Measurements from ENCODE around the gene PIM2. TPM values are rescaled to one million over a fixed set of nuclear protein-coding genes. Genes with fewer than 3 reads are reported as not detected.

The PIM2 gene
- total RNA-seq, 4 donors from 2014 or later: 9.6 to 14.0 (median 11.5) TPM

DNA sequence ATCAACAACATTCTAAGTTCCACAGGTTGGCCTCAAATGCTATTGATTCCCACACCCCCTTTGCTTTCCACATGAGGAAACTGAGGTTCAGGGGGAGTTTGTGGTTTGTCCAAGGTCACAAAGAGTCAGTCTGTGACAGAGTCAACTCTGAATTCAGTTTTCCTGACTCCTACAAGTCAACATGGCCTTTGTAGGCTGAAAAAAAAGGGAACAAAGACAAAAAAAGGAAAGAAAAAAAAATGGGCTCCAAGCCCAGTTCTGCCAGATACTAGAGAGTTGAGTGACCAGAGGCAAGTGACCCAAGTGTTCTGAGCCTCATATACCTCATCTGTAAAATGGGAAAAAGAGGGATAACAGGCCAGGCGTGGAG, 16.5 kb upstream of the PIM2 start:
- ATAC-seq (ENCODE audit: low FRiP score) (no peak), DNase-seq (ENCODE audit: low spot score) (no peak)
- TF ChIP-seq, protein P1, sequence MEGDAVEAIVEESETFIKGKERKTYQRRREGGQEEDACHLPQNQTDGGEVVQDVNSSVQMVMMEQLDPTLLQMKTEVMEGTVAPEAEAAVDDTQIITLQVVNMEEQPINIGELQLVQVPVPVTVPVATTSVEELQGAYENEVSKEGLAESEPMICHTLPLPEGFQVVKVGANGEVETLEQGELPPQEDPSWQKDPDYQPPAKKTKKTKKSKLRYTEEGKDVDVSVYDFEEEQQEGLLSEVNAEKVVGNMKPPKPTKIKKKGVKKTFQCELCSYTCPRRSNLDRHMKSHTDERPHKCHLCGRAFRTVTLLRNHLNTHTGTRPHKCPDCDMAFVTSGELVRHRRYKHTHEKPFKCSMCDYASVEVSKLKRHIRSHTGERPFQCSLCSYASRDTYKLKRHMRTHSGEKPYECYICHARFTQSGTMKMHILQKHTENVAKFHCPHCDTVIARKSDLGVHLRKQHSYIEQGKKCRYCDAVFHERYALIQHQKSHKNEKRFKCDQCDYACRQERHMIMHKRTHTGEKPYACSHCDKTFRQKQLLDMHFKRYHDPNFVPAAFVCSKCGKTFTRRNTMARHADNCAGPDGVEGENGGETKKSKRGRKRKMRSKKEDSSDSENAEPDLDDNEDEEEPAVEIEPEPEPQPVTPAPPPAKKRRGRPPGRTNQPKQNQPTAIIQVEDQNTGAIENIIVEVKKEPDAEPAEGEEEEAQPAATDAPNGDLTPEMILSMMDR (IDR thresholded peaks at IDR 0.05): no peak

DNA sequence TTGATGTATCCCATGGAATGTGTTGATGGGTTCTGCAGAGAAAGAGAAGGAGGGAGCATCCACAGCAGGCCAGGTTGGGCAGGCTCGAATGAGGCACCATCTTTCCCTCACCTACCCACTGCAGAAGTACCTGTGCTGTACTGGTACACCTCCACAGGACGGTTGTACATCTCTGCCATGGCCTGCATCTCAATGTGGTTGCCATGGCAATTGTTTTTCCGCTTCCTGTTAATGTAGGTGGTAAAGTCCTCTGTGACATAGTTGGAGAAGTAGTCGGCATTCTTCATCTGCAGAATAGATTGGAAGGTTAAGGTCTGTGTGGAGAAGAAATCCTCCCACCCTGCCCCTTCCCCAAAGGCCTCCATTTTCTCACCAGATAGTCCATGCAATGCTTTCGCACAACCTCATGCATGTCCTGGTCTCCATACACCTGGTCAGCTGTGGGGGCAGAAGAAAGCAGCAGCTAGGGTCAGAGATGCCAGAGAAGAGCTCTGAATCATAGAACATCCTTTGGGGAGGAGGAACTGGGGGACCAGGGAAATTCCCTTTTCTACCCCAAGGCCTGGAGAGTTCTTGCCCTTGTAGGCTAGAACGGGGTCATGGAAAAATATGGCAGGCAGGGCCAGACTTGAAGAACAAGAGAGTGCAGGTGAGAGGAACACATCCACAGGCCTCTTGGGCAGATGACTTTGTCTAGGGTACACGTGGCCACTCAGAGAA, 15.9 kb upstream of the PIM2 start:
- DNase-seq (ENCODE audit: low spot score) (no peak), ATAC-seq (ENCODE audit: low FRiP score) (no peak)
- TF ChIP-seq, protein P1 (IDR thresholded peaks at IDR 0.05): no peak

DNA sequence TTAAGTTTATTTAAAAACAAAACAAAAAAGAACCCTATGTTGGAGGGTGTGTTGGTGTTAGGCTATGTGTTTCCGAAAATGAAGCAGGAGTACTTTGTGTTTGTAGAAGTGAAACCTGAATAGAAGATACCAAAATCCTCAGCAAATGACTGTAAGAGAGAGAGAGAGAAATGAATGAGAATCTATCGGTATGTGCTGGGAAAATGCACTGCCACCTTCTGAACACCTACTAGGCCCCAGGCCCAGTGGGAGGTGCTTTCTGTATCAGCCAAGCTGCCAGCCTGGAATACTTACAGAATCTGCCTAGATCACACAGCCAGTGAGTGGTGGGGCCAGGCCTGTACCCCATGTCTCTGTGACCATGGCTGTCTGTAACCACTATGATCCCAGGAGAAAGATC, 14.9 kb upstream of the PIM2 start:
- DNase-seq (ENCODE audit: low spot score): no peak
- ATAC-seq (ENCODE audit: low FRiP score): no peak
- TF ChIP-seq, protein P1 (IDR thresholded peaks at IDR 0.05): no peak

DNA sequence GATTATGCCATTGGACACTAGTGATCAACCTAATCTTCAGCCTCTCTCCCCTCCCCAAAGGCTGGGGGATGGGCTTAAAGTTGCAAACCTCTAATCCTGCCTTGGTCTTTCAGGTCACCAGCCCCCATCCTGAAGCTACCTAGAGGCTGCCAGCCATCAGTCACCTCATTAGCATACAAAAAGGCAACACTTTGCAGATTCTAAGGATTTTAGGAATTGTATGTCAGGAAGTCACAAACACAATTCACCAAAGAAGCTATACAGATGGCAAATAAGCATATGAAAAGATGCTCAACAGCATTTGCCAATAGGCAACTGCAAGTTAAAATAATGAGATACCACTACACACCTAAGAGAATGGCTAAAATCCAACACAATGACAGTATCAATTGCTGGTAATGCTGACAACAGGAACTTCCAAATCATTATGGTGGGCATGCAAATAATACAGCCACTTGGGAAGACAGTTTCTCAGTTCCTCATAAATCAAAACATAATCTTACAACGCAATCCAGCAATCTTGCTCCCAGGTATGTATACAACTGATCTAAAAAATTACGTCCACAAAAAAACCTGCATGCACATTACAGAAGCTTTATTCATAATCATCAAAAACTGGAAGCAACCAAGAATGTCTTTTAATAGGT, 9.0 kb upstream of the PIM2 start:
- no peak for ATAC-seq (ENCODE audit: low FRiP score)
- TF ChIP-seq, protein P1 (IDR thresholded peaks at IDR 0.05): no peak
- no peak for DNase-seq (ENCODE audit: low spot score)

DNA sequence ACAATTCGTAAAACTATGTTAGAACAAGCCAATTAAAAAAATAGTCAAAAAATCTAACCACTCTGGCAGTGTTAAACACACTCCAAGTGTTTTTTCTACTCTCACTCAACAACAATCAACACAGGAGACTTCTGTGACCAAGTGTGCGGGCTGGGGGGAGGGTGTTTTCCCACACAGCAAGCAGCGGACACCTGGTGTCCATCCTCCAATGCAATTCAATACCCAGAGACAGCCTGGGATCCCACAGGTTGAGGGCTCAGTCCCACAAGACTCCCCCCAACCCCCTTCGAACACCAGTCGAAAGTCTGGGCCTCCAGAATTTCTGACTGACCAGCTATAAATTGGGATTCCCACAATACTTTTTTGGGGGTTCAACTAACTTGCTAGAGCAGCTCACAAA, 8.3 kb upstream of the PIM2 start:
- TF ChIP-seq, protein P1 (IDR thresholded peaks at IDR 0.05): no peak
- no peak for DNase-seq (ENCODE audit: low spot score)
- no peak for ATAC-seq (ENCODE audit: low FRiP score)

DNA sequence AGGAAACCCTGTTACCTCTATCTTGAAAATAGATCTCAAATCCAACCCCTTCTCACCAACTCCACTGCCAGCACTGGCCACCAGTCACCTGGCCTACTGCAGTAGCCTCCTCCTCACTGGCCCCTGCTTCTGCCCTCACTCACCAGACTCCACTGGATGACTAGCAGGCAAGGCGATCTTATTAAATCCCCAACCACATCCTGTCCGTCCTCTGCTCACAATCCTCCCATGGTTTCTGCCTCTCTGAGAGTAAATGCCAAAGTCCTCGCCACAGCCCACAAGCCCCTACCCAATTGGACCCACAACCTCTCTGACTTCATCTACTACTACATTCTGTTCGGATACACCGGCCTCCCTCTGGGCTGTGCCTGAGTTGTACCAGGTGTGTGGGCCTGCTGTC, 5.4 kb upstream of the PIM2 start:
- DNase-seq (ENCODE audit: low spot score) (no peak), ATAC-seq (ENCODE audit: low FRiP score) (no peak)
- TF ChIP-seq, protein P1 (IDR thresholded peaks at IDR 0.05): no peak

DNA sequence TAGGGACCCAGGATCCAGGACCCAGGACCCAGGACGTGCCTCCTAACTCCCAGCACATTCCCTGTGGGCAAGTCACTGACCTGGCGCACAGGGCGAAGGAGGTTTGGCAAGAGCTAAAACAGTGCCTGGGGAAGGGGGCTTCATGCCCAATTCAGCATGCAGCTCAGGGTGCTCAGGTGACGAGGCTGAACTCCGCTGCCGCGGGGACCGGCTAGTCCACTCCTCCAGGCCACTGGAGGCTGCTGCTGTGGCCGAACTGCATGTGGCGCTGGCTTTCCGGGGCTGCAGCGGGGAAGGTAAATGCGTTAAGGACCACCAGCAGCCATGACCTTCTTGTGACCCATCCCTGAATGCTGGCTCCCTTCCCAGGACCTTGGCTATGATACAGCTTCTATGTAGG, 4.9 kb upstream of the PIM2 start:
- TF ChIP-seq, protein P1 (IDR thresholded peaks at IDR 0.05): no peak
- ATAC-seq (ENCODE audit: low FRiP score) (no peak), DNase-seq (ENCODE audit: low spot score) (no peak)

Data from omental fat pad (tissue), 4 donors.